Measurements from ENCODE around the gene ARL17B. TPM values are rescaled to one million over a fixed set of nuclear protein-coding genes. Genes with fewer than 3 reads are reported as not detected.
"Not testable (repeated sequence)": the region's sequence is repeated elsewhere in the genome, so short reads cannot be mapped to it uniquely, and the experiment has no call there.

ARL17B gene
- total RNA-seq, 1 experiment from 2014 or later, result 24.0 TPM

- H3K9me3 Mint-ChIP-seq; H3K27ac Mint-ChIP-seq; POLR2A ChIA-PET; H3K4me1 Mint-ChIP-seq; DNase-seq (ENCODE audit: low spot score); H3K36me3 Mint-ChIP-seq; H3K27me3 Mint-ChIP-seq (ENCODE audit: low read depth); H3K4me3 Mint-ChIP-seq: not testable (repeated sequence)
- CTCF ChIA-PET, result interaction anchor here (0.6 kb wide), 1 partner anchor 27 kb away, joined by 3 read pairs; no protein-coding TSS in a partner anchor
- peak; percentile 77 for ATAC-seq
- TF ChIP-seq, protein P1, sequence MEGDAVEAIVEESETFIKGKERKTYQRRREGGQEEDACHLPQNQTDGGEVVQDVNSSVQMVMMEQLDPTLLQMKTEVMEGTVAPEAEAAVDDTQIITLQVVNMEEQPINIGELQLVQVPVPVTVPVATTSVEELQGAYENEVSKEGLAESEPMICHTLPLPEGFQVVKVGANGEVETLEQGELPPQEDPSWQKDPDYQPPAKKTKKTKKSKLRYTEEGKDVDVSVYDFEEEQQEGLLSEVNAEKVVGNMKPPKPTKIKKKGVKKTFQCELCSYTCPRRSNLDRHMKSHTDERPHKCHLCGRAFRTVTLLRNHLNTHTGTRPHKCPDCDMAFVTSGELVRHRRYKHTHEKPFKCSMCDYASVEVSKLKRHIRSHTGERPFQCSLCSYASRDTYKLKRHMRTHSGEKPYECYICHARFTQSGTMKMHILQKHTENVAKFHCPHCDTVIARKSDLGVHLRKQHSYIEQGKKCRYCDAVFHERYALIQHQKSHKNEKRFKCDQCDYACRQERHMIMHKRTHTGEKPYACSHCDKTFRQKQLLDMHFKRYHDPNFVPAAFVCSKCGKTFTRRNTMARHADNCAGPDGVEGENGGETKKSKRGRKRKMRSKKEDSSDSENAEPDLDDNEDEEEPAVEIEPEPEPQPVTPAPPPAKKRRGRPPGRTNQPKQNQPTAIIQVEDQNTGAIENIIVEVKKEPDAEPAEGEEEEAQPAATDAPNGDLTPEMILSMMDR (IDR thresholded peaks at IDR 0.05), result peak; percentile 51; the same call in 1 of the 2 replicates
These were observed 74.8 kb downstream of the ARL17B start for GRCh38 chr17:46286764-46287221.

DNA sequence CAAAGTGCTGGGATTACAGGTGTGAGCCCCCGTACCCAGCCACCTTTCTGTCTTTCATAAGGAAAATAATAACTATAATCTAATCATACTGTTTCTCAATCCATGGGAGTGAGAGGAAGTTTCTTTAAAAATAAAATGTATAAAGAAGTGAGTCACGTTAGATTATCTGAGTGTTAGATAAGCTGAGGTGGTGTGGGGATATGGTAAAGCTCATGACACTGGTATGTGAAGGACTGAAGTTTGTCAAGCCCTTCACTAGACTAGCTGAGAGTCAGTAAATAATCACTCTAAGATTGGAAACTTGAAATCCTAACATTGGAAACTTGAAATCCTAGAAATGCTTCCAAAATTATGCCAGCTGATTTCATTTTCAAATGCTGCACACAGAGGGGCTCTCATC is 76.1 kb downstream of the ARL17B start:
- H3K4me3 Mint-ChIP-seq; DNase-seq (ENCODE audit: low spot score); H3K36me3 Mint-ChIP-seq; H3K9me3 Mint-ChIP-seq; ATAC-seq; H3K4me1 Mint-ChIP-seq; H3K27ac Mint-ChIP-seq; H3K27me3 Mint-ChIP-seq (ENCODE audit: low read depth); POLR2A ChIA-PET: not testable (repeated sequence)
- CTCF ChIA-PET, result interaction anchor here (0.6 kb wide), 1 partner anchor 334 kb away, joined by 4 read pairs; no protein-coding TSS in a partner anchor

DNA sequence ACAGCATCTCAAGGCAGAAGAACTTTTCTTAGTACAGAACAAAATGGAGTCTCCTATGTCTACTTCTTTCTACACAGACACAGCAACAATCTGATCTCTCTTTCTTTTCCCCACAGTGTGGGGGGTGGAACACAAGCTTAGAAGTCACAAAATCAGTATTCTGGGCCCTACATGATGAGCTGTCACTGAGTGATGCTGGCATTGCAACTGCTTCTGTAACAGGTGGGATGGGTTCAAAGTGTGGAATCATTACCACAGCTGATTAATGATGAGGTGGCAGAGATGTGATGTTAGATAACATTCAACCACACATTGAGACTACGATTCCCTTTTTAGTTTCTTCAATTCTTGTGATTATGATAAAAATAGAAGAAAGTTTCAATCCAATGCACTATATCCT is 77.1 kb downstream of the ARL17B start:
- ATAC-seq; H3K4me3 Mint-ChIP-seq; H3K9me3 Mint-ChIP-seq; DNase-seq (ENCODE audit: low spot score); H3K36me3 Mint-ChIP-seq; POLR2A ChIA-PET; CTCF ChIA-PET; H3K27ac Mint-ChIP-seq; H3K27me3 Mint-ChIP-seq (ENCODE audit: low read depth); H3K4me1 Mint-ChIP-seq: not testable (repeated sequence)

DNA sequence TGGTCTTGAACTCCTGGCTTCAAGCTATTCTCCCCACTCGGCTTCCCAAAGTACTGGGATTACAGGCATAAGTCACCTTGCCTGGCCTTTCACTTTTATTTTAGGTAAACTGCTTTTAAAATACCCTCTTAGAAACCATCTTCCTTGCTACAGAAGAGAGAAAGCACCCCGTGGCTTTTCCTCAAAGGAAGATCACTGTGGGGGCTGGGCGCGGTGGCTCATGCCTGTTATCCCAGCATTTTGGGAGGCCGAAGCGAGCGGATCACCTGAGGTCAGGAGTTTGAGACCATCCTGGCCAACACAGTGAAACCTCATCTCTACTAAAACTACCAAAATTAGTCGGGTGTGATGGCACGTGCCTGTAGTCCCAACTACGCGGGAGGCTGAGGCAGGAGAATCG is 78.9 kb downstream of the ARL17B start:
- H3K36me3 Mint-ChIP-seq; H3K27ac Mint-ChIP-seq; H3K4me3 Mint-ChIP-seq; H3K9me3 Mint-ChIP-seq; ATAC-seq; POLR2A ChIA-PET; H3K4me1 Mint-ChIP-seq; DNase-seq (ENCODE audit: low spot score); H3K27me3 Mint-ChIP-seq (ENCODE audit: low read depth): not testable (repeated sequence)
- CTCF ChIA-PET, result interaction anchor here (0.6 kb wide), 1 partner anchor 138 kb away, joined by 3 read pairs; no protein-coding TSS in a partner anchor

GRCh38 chr17:46281336-46281735 is 80.2 kb downstream of the ARL17B start:
- ATAC-seq; H3K36me3 Mint-ChIP-seq; H3K27ac Mint-ChIP-seq; H3K4me1 Mint-ChIP-seq; H3K27me3 Mint-ChIP-seq (ENCODE audit: low read depth); H3K9me3 Mint-ChIP-seq; POLR2A ChIA-PET; CTCF ChIA-PET; H3K4me3 Mint-ChIP-seq; DNase-seq (ENCODE audit: low spot score): not testable (repeated sequence)

- DNase-seq (ENCODE audit: low spot score); ATAC-seq; POLR2A ChIA-PET; CTCF ChIA-PET; H3K9me3 Mint-ChIP-seq; H3K27me3 Mint-ChIP-seq (ENCODE audit: low read depth); H3K4me1 Mint-ChIP-seq; H3K4me3 Mint-ChIP-seq; H3K27ac Mint-ChIP-seq; H3K36me3 Mint-ChIP-seq: not testable (repeated sequence)
These were observed 84.7 kb downstream of the ARL17B start for GRCh38 chr17:46276728-46277479.

DNA sequence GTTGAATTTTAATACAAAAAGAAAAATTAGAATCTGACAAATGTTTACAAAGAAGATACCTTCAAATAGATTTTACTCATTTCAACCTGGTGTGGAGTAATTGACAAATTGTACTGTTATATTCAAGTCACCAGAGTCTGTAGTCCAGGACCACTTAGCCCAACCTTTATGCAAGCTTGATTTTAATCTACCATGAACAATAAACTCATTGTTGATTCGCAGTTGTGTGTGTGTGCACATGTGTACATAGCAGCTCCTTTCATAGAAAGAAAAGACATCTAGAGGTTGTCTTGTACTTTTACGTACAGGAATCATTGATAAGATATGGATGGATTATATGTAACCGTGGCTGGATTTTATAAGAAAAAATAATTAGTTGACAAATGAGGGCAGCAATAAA is 87.3 kb downstream of the ARL17B start:
- DNase-seq (ENCODE audit: low spot score) (no peak), ATAC-seq (no peak)
- TF ChIP-seq NFYB (CRISPR knock-in tag; conservative IDR thresholded peaks at IDR 0.05; ENCODE audit: low read depth) (no peak), ATF6 (CRISPR knock-in tag; IDR thresholded peaks at IDR 0.05) (no peak), ZBTB21 (CRISPR knock-in tag; IDR thresholded peaks at IDR 0.05; ENCODE audit: borderline replicate concordance) (no peak), TEAD1 (CRISPR knock-in tag; IDR thresholded peaks at IDR 0.05) (no peak), SMAD3 (CRISPR knock-in tag; IDR thresholded peaks at IDR 0.05; ENCODE audit: borderline replicate concordance) (no peak), ZSCAN18 (CRISPR knock-in tag; IDR thresholded peaks at IDR 0.05) (no peak), ZBTB43 (CRISPR knock-in tag; IDR thresholded peaks at IDR 0.05) (no peak), ATF1 (CRISPR knock-in tag; IDR thresholded peaks at IDR 0.05) (no peak)
- TF ChIP-seq, protein P2, sequence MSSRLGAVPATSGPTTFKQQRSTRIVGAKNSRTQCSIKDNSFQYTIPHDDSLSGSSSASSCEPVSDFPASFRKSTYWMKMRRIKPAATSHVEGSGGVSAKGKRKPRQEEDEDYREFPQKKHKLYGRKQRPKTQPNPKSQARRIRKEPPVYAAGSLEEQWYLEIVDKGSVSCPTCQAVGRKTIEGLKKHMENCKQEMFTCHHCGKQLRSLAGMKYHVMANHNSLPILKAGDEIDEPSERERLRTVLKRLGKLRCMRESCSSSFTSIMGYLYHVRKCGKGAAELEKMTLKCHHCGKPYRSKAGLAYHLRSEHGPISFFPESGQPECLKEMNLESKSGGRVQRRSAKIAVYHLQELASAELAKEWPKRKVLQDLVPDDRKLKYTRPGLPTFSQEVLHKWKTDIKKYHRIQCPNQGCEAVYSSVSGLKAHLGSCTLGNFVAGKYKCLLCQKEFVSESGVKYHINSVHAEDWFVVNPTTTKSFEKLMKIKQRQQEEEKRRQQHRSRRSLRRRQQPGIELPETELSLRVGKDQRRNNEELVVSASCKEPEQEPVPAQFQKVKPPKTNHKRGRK (CRISPR knock-in tag; IDR thresholded peaks at IDR 0.05; ENCODE audit: borderline replicate concordance), result no peak
- Mint-ChIP-seq H3K36me3 (no peaks in the 10 kb centered on the region), H3K4me1 (no peaks in the 10 kb centered on the region), H3K9me3 (no peaks in the 10 kb centered on the region), H3K4me3 (no peak overlapping the region), H3K27ac (no peak overlapping the region), H3K27me3 (ENCODE audit: low read depth) (peaks cover 11% of the 10 kb centered on the region)
- CTCF ChIA-PET, result no interaction called here
- POLR2A ChIA-PET, result no interaction called here

Data from WTC11 (cell line).